ENCODE measurements around the gene WASL. TPM values are rescaled to one million over a fixed set of nuclear protein-coding genes. Genes with fewer than 3 reads are reported as not detected.
A peak's percentile ranks its signal among the peaks of the same experiment; 100 is the strongest.

The WASL gene
- total RNA-seq, 2 donors from 2014 or later, result 37.2 to 43.5 TPM

DNA sequence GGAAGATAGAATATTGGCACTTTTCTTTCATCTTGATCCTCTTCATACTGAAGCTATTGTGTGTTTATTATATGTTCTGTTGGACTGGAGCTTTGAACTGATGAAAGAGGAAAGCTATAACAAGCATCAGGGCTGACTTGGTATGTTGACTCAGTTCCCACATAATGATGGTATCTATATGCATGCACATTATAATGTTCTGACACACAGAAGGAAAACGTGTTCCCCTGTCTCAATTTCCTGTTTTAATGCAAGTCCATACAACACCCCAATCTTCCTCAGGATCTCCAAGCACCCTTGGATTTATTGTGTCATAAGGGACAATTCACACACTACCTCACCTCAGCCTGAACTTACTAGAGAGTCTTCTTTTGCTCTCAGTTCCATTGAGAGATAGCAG lies 8.3 kb upstream of the WASL start:
- TF ChIP-seq CTCF (IDR thresholded peaks at IDR 0.05), result no peak
- H3K36me3 ChIP-seq, result no peaks in the 10 kb centered on the region
- DNase-seq (ENCODE audit: low spot score), result no peak
- no peak overlapping the region for H3K4me3 ChIP-seq
- H3K27me3 ChIP-seq (replicated peaks; ENCODE audit: insufficient read depth), result no peaks in the 10 kb centered on the region
- peaks cover under 1 to 6% of the 10 kb centered on the region in 2 donors for H3K4me1 ChIP-seq (ENCODE audit: control insufficient read depth in 1 of 2, low read depth in 2 of 2)
- H3K27ac ChIP-seq, result no peak overlapping the region
- H3K9me3 ChIP-seq, result no peaks in the 10 kb centered on the region
- ATAC-seq (ENCODE audit: insufficient number of reproducible peaks, low FRiP score, low read depth), result no peak

GRCh38 chr7:123755338-123755737 lies 6.5 kb upstream of the WASL start:
- DNase-seq (ENCODE audit: low spot score), result no peak
- H3K4me1 ChIP-seq (ENCODE audit: control insufficient read depth in 1 of 2, low read depth in 2 of 2), result peaks cover 9 to 19% of the 10 kb centered on the region in 2 donors
- ATAC-seq (ENCODE audit: insufficient number of reproducible peaks, low FRiP score, low read depth), result no peak
- H3K27ac ChIP-seq, result no peak overlapping the region
- no peaks in the 10 kb centered on the region for H3K27me3 ChIP-seq (replicated peaks; ENCODE audit: insufficient read depth)
- TF ChIP-seq CTCF (IDR thresholded peaks at IDR 0.05), result no peak
- H3K4me3 ChIP-seq, result no peak overlapping the region
- H3K36me3 ChIP-seq, result no peaks in the 10 kb centered on the region
- H3K9me3 ChIP-seq, result no peaks in the 10 kb centered on the region

GRCh38 chr7:123754271-123754871 lies 5.6 kb upstream of the WASL start:
- Histone ChIP-seq H3K27me3 (replicated peaks; ENCODE audit: insufficient read depth) (no peaks in the 10 kb centered on the region), H3K9me3 (no peaks in the 10 kb centered on the region), H3K27ac (no peak overlapping the region), H3K4me1 (ENCODE audit: control insufficient read depth in 1 of 2, low read depth in 2 of 2) (peaks cover 12 to 19% of the 10 kb centered on the region in 2 donors), H3K36me3 (no peaks in the 10 kb centered on the region), H3K4me3 (no peak overlapping the region)
- no peak for TF ChIP-seq CTCF (IDR thresholded peaks at IDR 0.05)
- DNase-seq (ENCODE audit: low spot score) (no peak), ATAC-seq (ENCODE audit: insufficient number of reproducible peaks, low FRiP score, low read depth) (no peak)

- ATAC-seq (ENCODE audit: insufficient number of reproducible peaks, low FRiP score, low read depth) (no peak), DNase-seq (ENCODE audit: low spot score) (no peak)
- Histone ChIP-seq H3K9me3 (no peaks in the 10 kb centered on the region), H3K27ac (peak overlapping the region in 1 of 2 donors; percentile 26), H3K27me3 (replicated peaks; ENCODE audit: insufficient read depth) (no peaks in the 10 kb centered on the region), H3K4me1 (ENCODE audit: control insufficient read depth in 1 of 2, low read depth in 2 of 2) (peaks cover 12 to 20% of the 10 kb centered on the region in 2 donors), H3K4me3 (no peak overlapping the region), H3K36me3 (no peaks in the 10 kb centered on the region)
- no peak for TF ChIP-seq CTCF (IDR thresholded peaks at IDR 0.05)
Measured at GRCh38 chr7:123752534-123752933, 3.7 kb upstream of the WASL start.

DNA sequence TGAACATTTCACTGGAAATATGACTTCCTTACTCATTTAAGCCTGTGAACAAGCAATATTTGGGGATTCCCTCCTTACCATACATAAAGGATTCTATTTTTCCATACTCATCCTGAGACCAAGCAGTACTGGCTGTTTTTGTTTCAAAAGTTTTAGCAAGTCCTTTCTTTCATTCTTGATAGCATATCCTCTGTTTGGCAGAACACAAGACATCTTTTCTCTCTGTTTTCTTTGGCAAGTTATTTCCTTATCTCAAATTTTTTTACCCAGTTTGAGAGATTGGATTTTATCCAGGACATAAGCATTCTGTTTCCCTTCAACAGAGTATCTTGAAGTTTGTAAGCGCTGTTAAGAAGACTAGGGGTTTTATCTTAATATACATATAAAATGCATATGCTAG lies 3.0 kb upstream of the WASL start:
- H3K4me1 ChIP-seq (ENCODE audit: control insufficient read depth in 1 of 2, low read depth in 2 of 2), result peaks cover 17 to 27% of the 10 kb centered on the region in 2 donors
- no peaks in the 10 kb centered on the region for H3K27me3 ChIP-seq (replicated peaks; ENCODE audit: insufficient read depth)
- DNase-seq (ENCODE audit: low spot score), result no peak
- H3K27ac ChIP-seq, result peak overlapping the region; percentile 26 to 58
- no peak for ATAC-seq (ENCODE audit: insufficient number of reproducible peaks, low FRiP score, low read depth)
- no peak for TF ChIP-seq CTCF (IDR thresholded peaks at IDR 0.05)
- H3K9me3 ChIP-seq, result no peaks in the 10 kb centered on the region
- no peaks in the 10 kb centered on the region for H3K36me3 ChIP-seq
- H3K4me3 ChIP-seq, result no peak overlapping the region
